H1 (cell line): Measurements from ENCODE around the gene MRPL45. TPM values are rescaled to one million over a fixed set of nuclear protein-coding genes. Genes with fewer than 3 reads are reported as not detected.
A peak's percentile ranks its signal among the peaks of the same experiment; 100 is the strongest.

Experiments used
- CTCF ChIA-PET: fragments of 300-600 bp; sonication (Branson Sonifier 250); formaldehyde crosslinking; loops from one replicate; lab custom pipeline; 2021; ENCODE audit not compliant: partially characterized antibody; lab: Charles Lee
- POLR2A ChIA-PET: fragments of 300-600 bp; sonication (Branson Sonifier 250); formaldehyde crosslinking; loops from one replicate; lab custom pipeline; 2021; ENCODE audit warnings: inconsistent platforms; ENCODE audit not compliant: partially characterized antibody; lab: Charles Lee
- DNase-seq, 2 experiments: peaks; one replicate each; pipeline versions ENCODE4 v3.0.0 to v3.0.0-alpha.2; 2010 to 2022; ENCODE audit warnings: low spot score in 2 of 2, low read depth in 1 of 2, mixed read lengths in 1 of 2
- FAIRE-seq: peaks from 2 replicates; lab custom pipeline; 2011; peaks lifted over from hg19 to GRCh38; lab: Jason Lieb, UNC
- H2AFZ ChIP-seq: 2 replicates; pipeline ENCODE4 v1.8.1; 2012; ENCODE audit warnings: low read length, inconsistent platforms
- H2AK5ac ChIP-seq: 2 replicates; pipeline ENCODE4 v1.6.1; 2013; ENCODE audit warnings: low read depth, low read length
- H2BK120ac ChIP-seq: replicated peaks from 2 replicates; pipeline ENCODE3; 2013; ENCODE audit warnings: low read depth, low read length, inconsistent platforms
- H2BK12ac ChIP-seq: 2 replicates; pipeline ENCODE4 v1.6.1; 2013; ENCODE audit warnings: low read depth, low read length
- H2BK15ac ChIP-seq: 2 replicates; pipeline ENCODE4 v1.6.1; 2013; ENCODE audit warnings: low read length
- H2BK20ac ChIP-seq: 2 replicates; pipeline ENCODE4 v1.6.1; 2013; ENCODE audit warnings: low read length
- H2BK5ac ChIP-seq: 2 replicates; pipeline ENCODE4 v1.6.1; 2013; ENCODE audit warnings: low read depth, low read length
- H3K14ac ChIP-seq: 2 replicates; pipeline ENCODE4 v1.6.1; 2013; ENCODE audit warnings: inconsistent platforms; ENCODE audit not compliant: insufficient read length
- H3K18ac ChIP-seq: 2 replicates; pipeline ENCODE4 v1.6.1; 2013; ENCODE audit warnings: low read length; ENCODE audit errors: extremely low read depth
- H3K23ac ChIP-seq: 2 replicates; pipeline ENCODE4 v1.6.1; 2013; ENCODE audit warnings: inconsistent platforms; ENCODE audit not compliant: insufficient read length
- H3K23me2 ChIP-seq: 2 replicates; pipeline ENCODE4 v1.6.1; 2013; ENCODE audit warnings: low read depth, low read length
- H3K27ac ChIP-seq: 2 replicates; pipeline ENCODE4 v1.6.1; 2011; ENCODE audit warnings: low read depth, low read length, inconsistent platforms
- H3K27me3 ChIP-seq, 4 experiments: replicated peaks in 1 of 4; 1 replicate in 1 of 4; 2 replicates in 3 of 4; pipeline versions ENCODE4 v1.6.1 to v1.8.1; 2011 to 2013; ENCODE audit warnings: low read length in 3 of 4, mild to moderate bottlenecking in 3 of 4, inconsistent platforms in 2 of 4, mixed read lengths in 2 of 4, moderate library complexity in 1 of 4; ENCODE audit not compliant: control insufficient read depth in 3 of 4, insufficient read depth in 3 of 4; ENCODE audit errors: extremely low read depth in 1 of 4
- H3K36me3 ChIP-seq, 4 experiments: 2 replicates each; pipeline versions ENCODE4 v1.6.1 to v1.8.1; 2011 to 2013; ENCODE audit warnings: mild to moderate bottlenecking in 4 of 4, low read length in 3 of 4, moderate library complexity in 2 of 4, control low read depth in 1 of 4, inconsistent platforms in 1 of 4; ENCODE audit not compliant: insufficient read depth in 4 of 4, control insufficient read depth in 2 of 4
- H3K4ac ChIP-seq: replicated peaks from 2 replicates; pipeline ENCODE3; 2013; ENCODE audit warnings: low read length, low read depth, mixed read lengths, inconsistent platforms; ENCODE audit not compliant: insufficient read length
- H3K4me1 ChIP-seq, 4 experiments: replicated peaks in 1 of 4; 1 replicate in 1 of 4; 2 replicates in 3 of 4; pipeline versions ENCODE4 v1.6.1 to v1.8.1; 2011 to 2013; ENCODE audit warnings: low read length in 3 of 4, inconsistent platforms in 2 of 4, mixed read lengths in 1 of 4; ENCODE audit not compliant: insufficient read depth in 4 of 4, control insufficient read depth in 3 of 4
- H3K4me2 ChIP-seq, 2 experiments: 2 replicates each; pipeline versions ENCODE4 v1.6.1 to v1.8.1; 2011 to 2013; ENCODE audit warnings: low read depth in 2 of 2, low read length in 2 of 2, control low read depth in 1 of 2, inconsistent platforms in 1 of 2, mild to moderate bottlenecking in 1 of 2; ENCODE audit not compliant: insufficient read depth in 1 of 2
- H3K4me3 ChIP-seq, 4 experiments: fragments of 200-600, 300-600 bp in 1 of 4; sonication (generic), shearing (Covaris generic), sonication (Bioruptor Twin) in 1 of 4; 2 replicates each; pipeline versions ENCODE4 v1.5.1 to v1.8.1; 2011 to 2016; ENCODE audit warnings: low read length in 4 of 4, low read depth in 3 of 4, control low read depth in 2 of 4, inconsistent platforms in 2 of 4, mild to moderate bottlenecking in 2 of 4, mixed read lengths in 1 of 4, moderate library complexity in 1 of 4; ENCODE audit not compliant: insufficient read depth in 2 of 4; ENCODE audit errors: extremely low read depth in 1 of 4
- H3K56ac ChIP-seq: replicated peaks from 2 replicates; pipeline ENCODE3; 2013; ENCODE audit warnings: low read depth, mild to moderate bottlenecking, mixed read lengths, low read length, inconsistent platforms; ENCODE audit not compliant: insufficient read length
- H3K79me1 ChIP-seq: 2 replicates; pipeline ENCODE4 v1.6.1; 2013; ENCODE audit warnings: low read depth, low read length, control low read depth
- H3K79me2 ChIP-seq, 2 experiments: 2 replicates each; pipeline versions ENCODE4 v1.6.1 to v1.8.1; 2012 to 2013; ENCODE audit warnings: low read length in 2 of 2, mild to moderate bottlenecking in 2 of 2, inconsistent platforms in 1 of 2; ENCODE audit not compliant: insufficient read depth in 2 of 2, control insufficient read depth in 1 of 2
- H3K9ac ChIP-seq, 4 experiments: replicated peaks in 1 of 4; 1 replicate in 1 of 4; 2 replicates in 3 of 4; pipeline versions ENCODE4 v1.6.1 to v1.8.1; 2011 to 2013; ENCODE audit warnings: low read depth in 3 of 4, low read length in 3 of 4, control low read depth in 2 of 4, mild to moderate bottlenecking in 2 of 4, moderate library complexity in 2 of 4, inconsistent platforms in 1 of 4; ENCODE audit errors: extremely low read depth in 1 of 4
- H3K9me3 ChIP-seq, 2 experiments: 2 replicates each; pipeline versions ENCODE4 v1.6.1 to v1.8.1; 2012 to 2013; ENCODE audit warnings: mild to moderate bottlenecking in 2 of 2, moderate library complexity in 2 of 2, control low read depth in 1 of 2, inconsistent platforms in 1 of 2, low read depth in 1 of 2, low read length in 1 of 2, mixed read lengths in 1 of 2; ENCODE audit not compliant: insufficient read depth in 2 of 2
- H4K20me1 ChIP-seq, 2 experiments: replicated peaks in 1 of 2; 2 replicates each; pipeline versions ENCODE3 to v1.8.1; 2011 to 2013; ENCODE audit warnings: inconsistent platforms in 2 of 2, low read length in 2 of 2, mild to moderate bottlenecking in 1 of 2; ENCODE audit not compliant: insufficient read depth in 2 of 2, control insufficient read depth in 1 of 2
- H4K5ac ChIP-seq: 2 replicates; pipeline ENCODE4 v1.6.1; 2013; ENCODE audit warnings: low read length, low read depth, mixed read lengths, inconsistent platforms; ENCODE audit not compliant: insufficient read length
- H4K8ac ChIP-seq: 2 replicates; pipeline ENCODE4 v1.8.0; 2013; ENCODE audit warnings: mild to moderate bottlenecking, moderate library complexity, low read length, inconsistent platforms; ENCODE audit not compliant: insufficient read depth; ENCODE audit errors: extremely low read depth
- H4K91ac ChIP-seq: replicated peaks from 2 replicates; pipeline ENCODE3; 2013; ENCODE audit warnings: low read length, mixed read lengths, inconsistent platforms; ENCODE audit not compliant: insufficient read length
- CHD1 ChIP-seq: IDR thresholded peaks from 2 replicates; pipeline ENCODE4 v1.6.1; 2012; ENCODE audit warnings: low read depth, low read length, improper control_type of control experiment
- HDAC6 ChIP-seq: IDR thresholded peaks from one replicate; pipeline ENCODE4 v1.7.1; 2012; ENCODE audit warnings: low read depth, mild to moderate bottlenecking, inconsistent platforms, low read length, moderate library complexity
- JUN ChIP-seq: IDR thresholded peaks from 2 replicates; pipeline ENCODE4 v1.6.1; 2011; ENCODE audit warnings: low read depth, mild to moderate bottlenecking, improper control_type of control experiment, low read length
- SP1 ChIP-seq: IDR thresholded peaks from 2 replicates; pipeline ENCODE4 v1.6.1; 2011; ENCODE audit warnings: low read depth, low read length
- YY1 ChIP-seq: IDR thresholded peaks from 2 replicates; pipeline ENCODE4 v1.6.1; 2011; ENCODE audit warnings: low read depth, mild to moderate bottlenecking, low read length
- WGBS, 2 experiments: shearing (Covaris generic) in 1 of 2; methylation state at CpG; one replicate each; pipeline versions ENCODE4 v1.1.6 to v1.1.7; 2013 to 2015; ENCODE audit warnings: low lambda C conversion rate in 2 of 2, mixed read lengths in 2 of 2, inconsistent platforms in 1 of 2, low coverage in 1 of 2, missing lambda C conversion rate in 1 of 2; ENCODE audit not compliant: insufficient replicate concordance in 2 of 2, insufficient coverage in 1 of 2, insufficient read length in 1 of 2; ENCODE audit errors: extremely low coverage in 1 of 2, missing lambda C conversion rate in 1 of 2; 5-methylcytosine and 5-hydroxymethylcytosine counted together
- polyA plus RNA-seq, 7 experiments: library from polyadenylated mRNA; depleted of rRNA in 3 of 7; stranded (reverse) in 5 of 7; unstranded in 2 of 7; fragments of >200 nt in 5 of 7; fragments of 200-250 nt in 2 of 7; gene quantifications; 1 replicate in 5 of 7; 2 replicates in 1 of 7; 4 replicates in 1 of 7; pipeline versions ENCODE4 v1.2.1 to v1.2.3, GENCODE V29; 2011 to 2013; ENCODE audit warnings: missing spikeins in 2 of 7, mixed read lengths in 2 of 7
- total RNA-seq: library from RNA; stranded (reverse); fragmentation: NEBNext Ultra II Directional; extraction: Animal tissue kit (Norgen Biotek cat#: 25700); gene quantifications from 2 replicates; pipeline ENCODE4 v1.2.1, GENCODE V29; 2021

MRPL45 gene
- total and polyA plus RNA-seq, 2 of the 8 experiments (the other 6 are each of a cell fraction or from before 2014, with no cell fraction given) = 65.6 to 71.7 TPM

- H3K9me3 ChIP-seq = no peaks in the 10 kb centered on the region
- ChIA-PET CTCF (interaction anchor here (0.9 to 25.7 kb wide), 16 partner anchors 10 to 244 kb away, joined by 3 to 400 read pairs (median 6); partner anchors contain the start of gene ARHGAP23), POLR2A (interaction anchor here (0.6 to 8.9 kb wide), 8 partner anchors 18 to 212 kb away, joined by 3 to 70 read pairs (median 6); no protein-coding TSS in a partner anchor)
- no peak overlapping the region for H2BK120ac ChIP-seq
- H2AK5ac ChIP-seq = no peak overlapping the region
- TF ChIP-seq JUN (no peak), HDAC6 (no peak), CHD1 (no peak), SP1 (no peak), YY1 (no peak)
- H3K27ac ChIP-seq = no peak overlapping the region
- no peak overlapping the region for H2BK15ac ChIP-seq
- H3K23me2 ChIP-seq = peaks cover 13% of the 10 kb centered on the region
- no peak overlapping the region for H3K18ac ChIP-seq
- no peak overlapping the region for H4K8ac ChIP-seq
- no peaks in the 10 kb centered on the region; a peak in 1 of 7 replicates for H3K27me3 ChIP-seq
- DNase-seq (no peak), FAIRE-seq (no peak)
- H4K20me1 ChIP-seq = peaks cover 8 to 15% of the 10 kb centered on the region in 2 experiments
- peaks cover 0 to 62% of the 10 kb centered on the region in 2 experiments; a peak in 3 of 4 replicates for H3K79me2 ChIP-seq
- H3K36me3 ChIP-seq = no peaks in the 10 kb centered on the region; a peak in 1 of 8 replicates
- no peak overlapping the region for H3K4ac ChIP-seq
- no peak overlapping the region for H2AFZ ChIP-seq
- H3K4me3 ChIP-seq = peak overlapping the region in 1 of 4 experiments; percentile 87; a peak in 1 of 8 replicates
- H3K14ac ChIP-seq = no peak overlapping the region
- H2BK20ac ChIP-seq = no peak overlapping the region
- H2BK12ac ChIP-seq = no peak overlapping the region
- no peak overlapping the region for H2BK5ac ChIP-seq
- H4K91ac ChIP-seq = no peak overlapping the region
- H3K9ac ChIP-seq = no peak overlapping the region
- H3K56ac ChIP-seq = no peak overlapping the region
- H4K5ac ChIP-seq = no peak overlapping the region
- peak overlapping the region; percentile 14 to 30; a peak in 3 of 4 replicates for H3K4me2 ChIP-seq
- H3K4me1 ChIP-seq = peaks cover 0 to 13% (median 5%) of the 10 kb centered on the region in 4 experiments; a peak in 5 of 7 replicates
- H3K79me1 ChIP-seq = peaks cover 6% of the 10 kb centered on the region; the same call in 1 of the 2 replicates
- WGBS, 2 experiments = 86% methylated on average over 7 of the region's 7 CpGs; no CpG with 5 or more reads in 1 of the 2 experiments
- no peak overlapping the region for H3K23ac ChIP-seq
Measured at GRCh38 chr17:38354466-38354865, 57.5 kb downstream of the MRPL45 start.
